Inflammatory macrophage treated with lipopolysaccharide for 4 hours (primary cell): ENCODE results near the gene TLX1.
A peak's percentile ranks its signal among the peaks of the same experiment; 100 is the strongest.

ENCODE experiments used
- DNase-seq: peaks from one replicate; pipeline ENCODE4 v3.0.0-alpha.2; 2020

Gene TLX1

DNA sequence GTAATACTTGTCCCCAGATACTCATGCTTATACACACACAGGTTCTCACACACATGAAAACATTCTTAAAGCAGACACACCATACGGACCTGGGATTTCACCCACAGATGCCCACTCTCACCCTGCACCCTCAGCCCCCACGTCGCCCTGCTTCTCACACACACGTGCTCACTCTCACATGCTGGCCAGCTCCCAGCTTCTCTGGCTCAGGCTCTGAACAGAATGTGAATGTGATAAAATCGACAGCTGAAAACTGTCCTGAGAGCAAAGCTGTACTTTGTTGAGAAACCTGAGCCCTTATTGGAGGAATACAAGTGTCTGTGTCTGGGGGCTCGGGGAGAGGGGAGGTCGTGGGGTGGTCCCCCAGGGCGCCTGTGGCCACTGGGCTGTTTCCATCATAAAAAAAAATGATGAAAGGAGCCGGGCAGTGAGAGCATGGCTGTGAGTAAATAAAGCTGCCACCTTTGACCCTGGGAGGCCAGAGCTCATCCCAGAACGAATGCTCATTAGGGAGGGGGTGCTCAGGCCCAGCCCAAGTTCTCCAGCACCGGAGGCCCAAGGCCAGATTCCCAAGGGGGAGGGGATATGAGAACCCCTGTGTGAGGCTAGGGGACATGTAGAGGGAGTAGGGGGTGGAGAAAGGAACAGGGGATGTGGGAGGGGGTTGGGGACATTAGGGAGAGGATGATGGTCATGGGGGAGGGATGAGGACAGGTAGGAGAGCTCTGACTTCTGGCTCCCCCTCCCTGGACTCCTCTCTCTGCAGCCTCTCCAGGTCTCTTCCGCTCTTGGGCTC is 18.1 kb upstream of the TLX1 start:
- DNase-seq, result no peak

DNA sequence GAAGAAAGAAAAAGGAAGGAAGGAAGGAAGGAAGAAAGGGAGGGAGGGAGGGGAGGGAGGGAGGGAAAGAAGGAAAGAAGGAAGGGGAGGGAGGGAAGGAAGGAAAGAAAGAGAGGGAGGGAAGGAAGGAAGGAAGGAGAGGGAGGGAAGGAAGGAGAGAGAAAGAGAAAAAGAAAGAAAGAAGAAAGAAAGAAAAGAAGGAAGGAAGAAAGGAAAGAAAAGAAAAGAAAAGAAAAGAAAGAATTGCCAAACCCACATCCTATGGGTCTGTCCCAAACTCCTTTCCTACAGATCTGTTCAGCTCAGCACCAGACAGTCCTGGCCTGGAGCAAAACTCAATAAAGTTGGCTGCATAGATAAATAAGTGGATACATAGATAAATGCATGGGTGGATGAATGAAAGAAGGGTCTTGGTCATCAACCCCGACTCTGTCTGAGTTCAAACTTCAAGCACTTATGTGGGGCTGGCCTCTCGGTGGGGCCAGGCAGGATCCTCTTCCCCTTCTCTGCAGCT is 17.2 kb upstream of the TLX1 start:
- no peak for DNase-seq

DNA sequence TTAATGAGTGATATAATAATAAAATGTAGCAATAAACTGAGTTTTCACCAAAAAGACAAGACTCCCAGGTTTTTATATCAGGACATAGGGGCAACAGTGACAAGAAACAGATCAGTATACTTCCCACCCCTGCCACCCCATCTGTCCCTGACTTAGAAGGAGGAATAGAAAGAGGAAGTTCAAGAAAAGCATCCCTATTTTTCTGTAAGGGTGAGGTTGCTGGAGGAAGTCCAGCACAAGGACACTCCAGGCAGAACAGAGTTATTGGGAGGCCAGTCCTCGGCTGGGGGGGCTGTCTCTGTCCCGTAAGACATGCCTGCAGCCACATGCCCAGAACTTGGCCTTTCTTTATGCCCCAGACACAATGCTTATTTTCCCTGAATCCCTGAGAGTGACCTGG is 16.5 kb upstream of the TLX1 start:
- peak; percentile 43 for DNase-seq

DNA sequence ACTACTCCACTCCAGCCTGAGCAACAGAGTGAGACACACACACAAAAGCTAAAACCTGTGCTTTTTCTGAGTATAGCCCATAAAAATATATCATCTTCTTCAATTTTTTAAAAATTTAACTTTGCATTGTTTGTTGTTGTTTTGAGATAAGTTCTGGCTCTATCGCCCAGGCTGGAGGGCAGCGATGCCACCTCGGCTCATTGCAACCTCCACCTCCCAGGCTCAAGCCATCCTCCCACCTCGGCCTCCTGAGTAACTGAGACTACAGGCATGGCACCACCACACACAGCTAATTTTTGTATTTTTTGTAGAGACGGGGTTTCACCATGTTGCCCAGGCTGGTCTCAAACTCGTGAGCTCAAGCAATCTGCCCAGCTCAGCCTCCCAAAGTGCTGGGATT is 14.3 kb upstream of the TLX1 start:
- DNase-seq, result no peak

DNA sequence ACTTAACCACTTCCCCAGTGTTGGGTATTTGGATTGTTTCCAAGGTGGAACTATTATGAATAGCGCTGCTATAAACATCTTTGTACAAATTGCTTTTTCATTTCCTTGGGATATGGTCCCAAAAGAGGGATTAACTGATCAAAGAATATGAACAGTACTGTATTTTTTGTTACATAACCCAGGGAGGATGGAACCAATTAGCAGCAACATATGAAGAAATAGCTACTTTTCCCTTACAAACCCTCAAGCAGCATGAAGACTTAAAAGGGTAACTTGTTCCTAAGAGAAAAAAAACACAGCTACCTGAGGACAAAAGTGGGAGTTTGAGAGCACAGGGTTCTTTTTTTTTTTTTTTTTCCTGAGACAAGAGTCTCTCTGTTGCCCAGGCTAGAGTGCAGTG is 13.1 kb upstream of the TLX1 start:
- no peak for DNase-seq

DNA sequence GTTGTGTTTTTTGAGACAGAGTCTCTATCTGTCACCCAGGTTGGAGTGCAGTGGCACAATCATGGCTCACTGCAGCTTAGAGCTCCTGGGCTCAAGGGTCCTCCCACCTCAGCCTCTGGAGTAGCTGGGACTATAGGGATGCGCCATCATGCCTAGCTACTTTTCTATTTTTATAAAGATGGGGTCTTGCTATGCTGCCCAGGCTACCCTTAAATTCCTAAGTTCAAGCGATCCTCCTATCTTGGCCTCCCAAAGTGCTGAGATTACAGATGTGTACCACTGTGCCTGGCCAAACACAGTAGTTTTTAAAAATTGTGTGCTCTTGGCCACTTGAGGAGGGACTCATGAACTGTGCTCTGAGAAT is 10.6 kb upstream of the TLX1 start:
- no peak for DNase-seq

DNA sequence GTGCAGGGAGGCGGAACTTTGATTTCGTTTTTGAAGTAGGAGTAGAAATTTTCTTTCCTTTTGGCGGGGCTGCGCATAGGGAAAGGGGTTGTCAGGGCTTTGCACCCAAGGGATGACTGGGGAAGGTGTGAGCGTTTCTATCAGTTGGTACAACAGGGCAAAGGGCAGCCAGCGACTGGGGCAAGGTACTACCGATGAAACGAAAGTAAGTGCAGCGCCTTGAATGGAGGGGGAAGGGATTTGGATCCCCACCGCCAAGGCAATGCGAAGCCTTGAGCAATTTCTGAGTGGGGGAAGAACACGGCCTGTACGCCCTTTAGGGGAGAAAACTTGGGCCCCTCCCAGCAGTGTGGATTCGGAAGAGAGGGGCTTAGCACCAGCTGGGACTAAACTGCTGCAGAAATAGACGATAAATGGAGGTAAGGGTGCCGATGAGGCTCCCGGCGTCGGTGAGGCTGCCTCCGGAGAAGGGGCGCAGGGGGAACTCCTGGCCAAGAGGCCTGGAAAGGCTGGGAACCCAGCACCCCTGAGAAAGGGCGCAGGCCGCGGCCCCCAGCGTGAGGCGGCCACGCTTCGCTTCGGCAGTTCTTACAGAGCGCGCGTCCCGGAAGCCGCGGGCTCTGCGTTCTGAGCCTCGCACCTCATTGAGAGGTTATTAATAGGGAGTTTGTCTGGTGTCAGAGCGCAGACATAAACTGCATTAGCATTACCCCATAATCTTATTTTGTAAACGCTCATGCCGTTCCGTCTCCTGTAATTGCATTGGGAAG is 10.0 kb upstream of the TLX1 start:
- DNase-seq, result peak; percentile 18

DNA sequence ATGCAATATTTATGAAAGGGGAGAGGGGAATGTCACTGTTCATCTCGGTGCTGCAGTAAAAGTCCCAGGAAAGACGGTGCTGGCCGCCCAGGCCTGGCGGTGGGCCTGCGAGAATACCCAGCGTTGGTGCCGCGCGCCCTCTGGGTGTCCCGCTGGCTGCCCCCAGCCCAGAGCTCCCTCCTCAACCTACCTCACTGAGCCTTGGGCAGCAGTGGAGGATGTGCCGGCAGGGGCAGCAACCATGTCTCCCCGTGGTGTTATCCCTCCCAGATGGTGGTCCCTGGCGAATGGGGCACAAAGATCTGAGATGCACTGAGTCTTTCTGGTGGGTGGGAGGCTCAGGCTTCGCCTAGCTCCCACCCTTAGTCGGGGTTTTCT is 9.5 kb upstream of the TLX1 start:
- DNase-seq, result no peak

DNA sequence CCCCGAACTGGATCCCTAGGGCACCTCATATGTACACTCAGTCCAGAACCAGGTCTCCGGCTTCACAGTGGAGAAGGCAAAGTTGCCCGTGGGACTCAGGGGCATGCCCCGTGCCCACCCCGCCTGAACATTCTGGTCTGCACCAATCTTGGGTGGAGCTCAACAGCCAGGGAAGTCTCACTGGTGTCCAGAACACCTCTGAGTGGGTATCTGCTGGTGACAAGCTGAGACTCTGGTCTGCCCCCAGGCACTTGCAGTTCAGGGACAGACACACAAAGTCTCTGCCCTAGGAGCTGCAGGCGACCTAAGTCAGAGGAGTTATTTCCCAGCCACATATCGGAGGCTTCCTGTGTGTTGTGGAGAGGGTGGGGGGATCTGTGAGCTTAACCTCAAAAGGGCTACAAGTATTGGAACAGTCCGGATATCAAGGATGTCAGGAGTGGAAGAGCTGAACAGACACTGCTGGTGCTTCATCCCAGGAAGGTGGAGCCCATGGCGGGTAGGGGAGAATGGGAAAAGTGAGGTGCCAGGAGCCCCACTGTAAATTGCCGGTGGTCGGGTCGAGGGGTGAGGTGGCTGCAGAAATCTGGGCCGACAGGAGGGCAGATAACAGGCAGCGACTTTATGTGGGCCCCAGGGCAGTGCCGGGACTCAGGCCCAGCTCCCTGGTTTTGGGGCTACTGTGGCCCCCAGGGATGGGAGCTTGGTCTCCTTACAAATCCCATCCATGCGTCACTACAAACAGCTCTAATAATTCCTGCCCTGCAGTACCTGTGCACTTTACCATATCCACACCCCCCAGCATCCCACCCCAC is 8.6 kb upstream of the TLX1 start:
- no peak for DNase-seq

DNA sequence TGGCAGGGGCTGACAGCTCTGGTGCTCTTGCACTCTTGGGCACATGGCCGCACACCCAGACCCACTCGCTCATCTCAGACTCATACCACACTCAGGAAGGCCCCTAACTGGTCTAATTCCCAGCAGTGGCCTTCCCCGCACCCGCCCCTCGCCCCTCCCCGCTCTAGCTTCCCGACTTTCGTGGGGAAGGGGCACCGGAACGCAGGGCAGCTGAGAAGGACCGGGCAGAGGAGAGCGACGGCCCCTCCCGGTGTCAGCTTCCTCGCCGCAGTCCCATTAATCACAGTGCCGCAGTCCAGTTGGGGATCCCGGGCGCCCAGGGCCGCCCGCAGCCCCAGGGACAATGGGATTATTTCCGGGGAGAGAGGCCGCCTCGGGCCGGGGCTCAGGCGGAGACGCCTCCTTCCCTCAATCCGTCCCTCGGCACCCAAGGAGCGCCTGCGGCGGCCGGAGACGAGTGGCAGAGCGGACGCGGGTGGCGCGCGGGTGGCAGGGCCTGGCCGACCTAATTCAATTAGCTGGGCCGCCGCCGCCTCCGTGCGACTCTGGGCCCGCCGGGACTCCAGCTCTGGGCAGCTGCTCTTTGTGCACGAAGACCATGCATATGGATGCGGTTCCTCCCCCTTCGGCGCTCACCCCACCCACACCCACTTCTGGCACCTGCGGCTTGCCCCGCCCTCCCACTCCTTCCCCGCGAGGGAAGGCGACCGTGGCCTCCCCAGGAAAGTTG is 7.8 kb upstream of the TLX1 start:
- no peak for DNase-seq

DNA sequence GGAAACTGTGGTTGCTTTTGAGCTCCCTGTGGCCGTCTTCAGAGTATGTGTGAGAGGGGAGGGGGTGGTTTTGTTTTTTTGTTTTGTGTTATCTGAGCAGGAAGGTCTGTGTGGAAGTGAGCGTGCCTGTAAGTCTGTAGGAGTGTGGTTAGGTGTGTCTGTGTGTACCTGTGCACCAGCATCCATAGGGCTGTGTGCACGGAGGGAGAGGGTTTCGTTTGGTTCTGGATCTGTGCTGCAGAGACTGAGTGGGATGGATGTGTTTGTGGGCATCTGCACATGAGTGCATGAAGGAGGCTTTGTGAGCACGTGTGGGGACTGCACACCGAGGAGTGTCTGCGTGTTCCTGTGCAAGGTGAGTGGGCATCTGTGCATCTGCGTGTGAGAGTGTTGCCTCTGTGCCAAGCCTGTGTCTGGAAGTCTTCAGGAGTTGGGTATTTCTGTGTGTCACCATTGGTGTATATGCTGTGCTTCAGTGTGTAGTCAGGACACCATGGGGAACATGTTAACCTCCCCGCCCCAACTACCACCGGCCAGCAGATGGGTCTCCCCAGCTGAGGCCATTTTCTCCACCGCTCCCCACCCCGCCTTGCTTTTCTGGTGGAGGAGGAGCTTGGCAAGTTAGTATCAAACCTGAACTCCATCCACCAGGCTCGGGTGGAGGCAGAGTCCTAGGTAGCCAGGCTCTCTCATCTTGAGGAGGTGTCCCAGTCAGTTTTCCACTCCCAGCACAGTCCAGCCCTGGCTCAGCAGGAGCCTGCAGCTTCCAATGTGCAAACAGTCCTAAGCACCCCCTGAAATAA is 7.1 kb upstream of the TLX1 start:
- no peak for DNase-seq

DNA sequence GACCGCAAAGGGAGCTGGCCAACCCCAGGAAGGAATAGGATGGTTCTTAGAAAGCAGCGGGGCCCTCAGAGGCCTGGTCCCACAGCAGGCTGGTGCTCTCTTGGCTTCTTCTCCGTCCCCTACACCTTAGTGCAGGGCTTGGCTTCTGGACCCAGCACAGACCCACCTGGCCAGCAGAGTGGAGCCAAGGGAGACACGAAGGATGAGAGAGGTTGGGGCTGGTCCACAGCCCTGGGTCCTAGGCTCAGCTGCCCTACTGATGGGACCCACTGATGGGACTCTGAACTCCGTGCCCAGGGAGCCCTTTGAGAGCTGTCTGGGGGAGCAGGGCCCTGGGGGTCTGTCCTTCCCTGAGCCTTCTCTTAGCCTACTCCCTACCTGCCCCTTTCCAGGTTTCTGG is 6.2 kb upstream of the TLX1 start:
- DNase-seq, result no peak

DNA sequence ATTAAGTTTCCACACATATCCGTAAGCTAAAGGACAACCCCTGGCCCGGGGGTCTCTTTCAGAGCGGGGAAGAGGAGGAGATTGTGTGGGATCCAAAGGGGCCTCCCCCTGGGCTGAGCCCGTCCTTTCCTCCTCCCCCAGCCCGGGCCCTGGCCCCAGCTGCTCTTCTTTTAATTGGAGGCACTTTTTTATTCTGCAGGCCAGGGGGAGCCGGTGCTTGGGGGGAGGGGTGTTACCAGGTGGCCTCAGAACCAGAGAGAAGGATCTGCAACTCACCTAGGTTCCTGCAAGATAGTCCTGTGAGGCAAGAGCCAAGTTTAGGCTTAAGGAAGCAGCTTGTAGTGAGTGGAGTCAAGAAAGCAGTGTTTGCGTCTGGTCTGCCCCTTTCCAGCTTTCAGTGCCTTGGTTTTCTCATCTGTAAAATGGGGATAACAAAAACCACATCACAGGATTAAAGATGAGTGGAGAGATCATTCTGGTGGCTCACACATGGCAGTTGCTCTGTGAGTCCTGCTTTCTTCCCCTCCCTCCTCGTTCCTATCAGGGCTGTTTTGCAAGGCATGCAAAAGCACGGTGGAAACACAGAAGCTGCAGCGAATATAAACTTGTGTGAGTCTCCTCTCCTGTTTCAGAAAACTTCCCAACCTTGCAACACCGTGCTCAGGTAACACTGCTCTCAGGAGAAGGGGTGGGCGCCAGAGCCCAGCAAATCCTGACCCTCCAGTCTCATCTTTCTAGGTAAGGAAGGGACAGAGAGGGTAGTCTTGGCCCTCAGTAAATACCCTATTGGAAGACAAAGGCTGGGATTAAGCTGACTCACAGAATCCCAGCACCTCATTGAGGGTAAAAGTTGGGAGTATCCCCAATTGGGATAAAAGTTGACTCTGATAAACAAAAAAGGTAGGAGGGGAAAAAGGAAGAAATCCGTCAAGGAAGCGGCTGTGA is 4.1 kb upstream of the TLX1 start:
- DNase-seq, result no peak

DNA sequence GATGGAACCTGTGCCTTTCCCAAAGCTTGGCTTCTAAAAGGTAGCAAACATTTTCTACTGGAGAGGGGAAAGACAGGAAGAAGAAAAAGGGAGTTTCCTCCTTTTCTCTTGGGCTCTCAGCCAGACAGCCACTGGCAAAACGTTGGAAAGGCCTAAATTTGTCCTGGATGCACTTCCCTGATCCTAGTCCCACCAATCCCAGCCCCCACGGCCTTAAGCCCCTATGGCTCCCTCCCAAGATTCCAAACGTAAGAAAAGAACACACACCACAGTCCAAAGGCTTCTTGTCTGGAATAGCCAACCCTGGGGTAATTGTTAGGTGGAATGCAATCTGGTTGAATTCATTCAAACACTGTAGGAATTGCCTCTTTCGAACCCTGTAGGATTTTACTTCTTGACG is 959 bp upstream of the TLX1 start:
- no peak for DNase-seq

DNA sequence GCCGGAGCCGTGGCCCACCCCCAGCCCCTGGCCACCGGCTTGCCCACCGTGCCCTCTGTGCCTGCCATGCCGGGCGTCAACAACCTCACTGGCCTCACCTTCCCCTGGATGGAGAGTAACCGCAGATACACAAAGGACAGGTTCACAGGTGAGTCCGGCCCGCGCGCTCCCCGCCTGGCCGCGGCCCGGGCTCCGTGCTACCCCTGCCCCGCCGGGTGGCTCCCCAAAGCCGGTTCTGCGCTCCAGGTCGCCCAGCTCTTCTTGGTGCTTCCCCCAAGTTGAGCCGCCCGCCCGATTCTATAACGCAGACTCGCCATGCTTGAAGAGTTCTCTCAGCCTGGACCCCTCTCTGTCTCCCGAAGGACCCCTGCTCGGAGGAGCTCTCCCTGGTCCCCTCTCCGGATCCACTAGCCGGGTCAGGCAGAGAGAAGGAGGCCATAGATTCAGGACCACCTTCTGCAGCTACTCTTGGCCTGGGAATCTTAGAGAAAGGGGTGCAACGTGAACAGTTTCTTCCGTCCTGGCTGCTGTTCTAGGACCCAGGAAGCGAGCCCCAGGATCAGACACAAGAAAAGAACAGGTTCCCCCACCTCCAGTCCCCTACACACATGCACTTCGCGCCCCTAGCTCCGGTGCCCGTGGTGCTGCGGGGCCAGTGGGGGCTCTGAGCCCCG is 999 bp downstream of the TLX1 start:
- no peak for DNase-seq

DNA sequence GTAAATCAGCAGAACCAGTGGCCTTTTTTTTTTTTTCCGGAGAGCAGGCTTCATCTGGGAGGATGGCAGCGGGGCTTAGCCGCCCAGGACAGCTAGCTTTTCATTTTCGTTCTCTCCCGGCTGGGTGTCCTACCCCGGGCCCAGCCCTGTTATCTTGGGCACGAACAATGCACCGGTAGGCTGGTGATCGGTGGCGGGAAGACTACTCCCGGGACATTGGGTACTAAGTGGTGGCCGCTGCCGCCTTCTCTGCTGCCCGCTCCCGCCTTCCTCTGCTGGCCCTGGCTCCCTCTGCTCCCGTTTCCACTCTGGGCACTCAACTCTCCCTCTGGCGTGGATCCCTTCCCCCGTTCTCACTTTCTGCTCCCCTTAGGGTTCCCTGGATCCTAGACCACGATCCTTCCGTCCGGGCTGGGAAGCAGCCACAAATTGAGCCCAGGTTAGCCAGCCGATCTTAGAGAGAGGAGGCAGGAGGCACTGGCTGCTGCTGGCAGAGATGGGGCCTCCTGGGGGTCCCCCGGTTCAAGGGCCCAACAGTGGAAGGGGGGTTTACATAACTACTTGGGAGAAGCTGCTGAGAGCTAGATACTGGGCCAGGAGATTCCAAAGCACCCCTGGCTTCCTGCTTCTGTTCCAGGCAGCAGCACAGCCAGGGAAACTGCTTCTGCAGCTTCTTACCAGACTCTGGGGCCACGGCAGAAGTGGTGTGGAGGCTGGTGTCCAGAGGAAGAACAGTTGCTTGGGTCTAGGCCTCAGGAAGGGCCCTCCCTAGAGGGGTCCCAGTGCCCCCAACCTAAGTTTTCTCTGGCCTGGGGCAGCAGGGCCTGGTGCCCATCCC is 1.8 kb downstream of the TLX1 start:
- no peak for DNase-seq

DNA sequence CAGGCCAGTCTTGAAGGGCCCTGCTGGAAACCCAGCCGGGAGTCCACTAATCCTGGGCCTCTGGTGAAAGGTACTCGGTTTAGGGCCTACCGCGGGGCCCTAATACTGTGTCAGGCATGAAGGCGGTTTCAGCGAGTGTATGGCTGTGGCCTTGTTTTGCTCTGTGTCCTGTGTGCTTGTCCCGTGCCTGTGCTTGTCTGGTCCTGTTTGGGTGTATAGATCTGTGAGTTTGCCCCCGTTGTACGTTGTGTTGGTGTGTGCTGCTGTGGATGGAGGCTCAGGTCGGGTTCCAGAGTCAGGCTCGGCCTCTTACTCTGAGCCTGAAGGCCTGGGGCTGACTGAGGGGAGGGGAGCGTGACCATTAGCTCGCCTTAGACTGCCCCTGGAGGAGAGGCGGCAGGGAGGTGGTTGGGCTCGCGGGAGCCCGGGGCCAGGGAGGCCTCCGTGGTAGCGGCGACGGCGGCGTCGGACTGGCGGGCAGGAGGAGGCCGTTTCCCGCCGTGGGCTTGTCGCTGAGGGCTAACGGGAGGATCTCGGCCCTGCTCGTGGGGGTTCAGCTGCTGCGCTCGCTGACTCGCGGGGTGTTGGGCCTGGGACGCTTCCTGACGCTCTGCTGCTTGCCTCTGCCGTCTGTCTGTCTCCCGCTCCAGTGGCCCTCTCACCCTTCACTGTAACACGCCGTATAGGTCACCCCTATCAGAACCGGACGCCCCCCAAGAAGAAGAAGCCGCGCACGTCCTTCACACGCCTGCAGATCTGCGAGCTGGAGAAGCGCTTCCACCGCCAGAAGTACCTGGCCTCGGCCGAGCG is 2.6 kb downstream of the TLX1 start:
- no peak for DNase-seq
